OCI-LY7 (cell line): Measurements from ENCODE around the gene RNF144B.

ENCODE experiments used
- EZH2phosphoT487 ChIP-seq: fragments of 200-600 bp; sonication (generic); IDR thresholded peaks from 2 replicates; pipeline ENCODE4 v1.6.1; 2018; ENCODE audit warnings: low read depth, borderline replicate concordance, mild to moderate bottlenecking, mixed run types, antibody characterized with exemption, low read length, moderate library complexity, mixed read lengths
- TF ChIP-seq, protein P1 (sequence below): fragments of 200-600 bp; sonication (generic); conservative IDR thresholded peaks from 2 replicates; pipeline ENCODE4 v1.5.1; 2014; ENCODE audit warnings: mild to moderate bottlenecking, antibody characterized with exemption, low read length, moderate library complexity, mixed read lengths

DNA sequence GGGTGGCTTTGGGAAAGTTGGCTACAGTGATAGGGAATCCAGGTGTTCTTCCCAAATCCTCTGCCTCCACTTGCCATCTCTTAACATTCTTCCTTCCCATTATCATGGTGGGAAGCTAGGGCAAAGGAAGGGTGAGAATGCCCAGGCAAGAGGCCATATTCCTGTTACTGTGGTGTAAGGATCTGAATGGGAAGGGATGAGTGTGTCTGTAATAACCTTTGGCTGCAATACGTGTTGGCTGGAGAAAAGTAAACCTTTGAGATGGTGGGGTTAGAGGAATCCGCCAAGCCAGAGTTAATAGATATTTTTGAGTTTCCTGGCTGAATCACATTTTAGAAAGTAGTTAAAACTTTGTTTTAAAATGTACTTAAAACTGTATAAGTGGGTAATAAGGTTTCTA lies 45.9 kb downstream of the RNF144B start:
- TF ChIP-seq, protein P1, sequence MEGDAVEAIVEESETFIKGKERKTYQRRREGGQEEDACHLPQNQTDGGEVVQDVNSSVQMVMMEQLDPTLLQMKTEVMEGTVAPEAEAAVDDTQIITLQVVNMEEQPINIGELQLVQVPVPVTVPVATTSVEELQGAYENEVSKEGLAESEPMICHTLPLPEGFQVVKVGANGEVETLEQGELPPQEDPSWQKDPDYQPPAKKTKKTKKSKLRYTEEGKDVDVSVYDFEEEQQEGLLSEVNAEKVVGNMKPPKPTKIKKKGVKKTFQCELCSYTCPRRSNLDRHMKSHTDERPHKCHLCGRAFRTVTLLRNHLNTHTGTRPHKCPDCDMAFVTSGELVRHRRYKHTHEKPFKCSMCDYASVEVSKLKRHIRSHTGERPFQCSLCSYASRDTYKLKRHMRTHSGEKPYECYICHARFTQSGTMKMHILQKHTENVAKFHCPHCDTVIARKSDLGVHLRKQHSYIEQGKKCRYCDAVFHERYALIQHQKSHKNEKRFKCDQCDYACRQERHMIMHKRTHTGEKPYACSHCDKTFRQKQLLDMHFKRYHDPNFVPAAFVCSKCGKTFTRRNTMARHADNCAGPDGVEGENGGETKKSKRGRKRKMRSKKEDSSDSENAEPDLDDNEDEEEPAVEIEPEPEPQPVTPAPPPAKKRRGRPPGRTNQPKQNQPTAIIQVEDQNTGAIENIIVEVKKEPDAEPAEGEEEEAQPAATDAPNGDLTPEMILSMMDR = no peak
- no peak for TF ChIP-seq EZH2phosphoT487
